RWPE2 (cell line): Measurements from ENCODE around the gene EHD4.

Experiments used
- ATAC-seq: fragments of 200-7000 bp; cut with Tn5 transposase; 3 replicates; pipeline ENCODE4 v1.9.1; 2021; ENCODE audit warnings: low read depth
- DNase-seq: peaks from one replicate; pipeline ENCODE4 v3.0.0-alpha.2; 2020; ENCODE audit warnings: low spot score
- H3K27ac ChIP-seq: fragments of 450-650 bp; 2 replicates; pipeline ENCODE4 v1.5.1; 2017; ENCODE audit warnings: mild to moderate bottlenecking; ENCODE audit not compliant: poor library complexity, severe bottlenecking
- H3K27me3 ChIP-seq: fragments of 250-450 bp; sonication (Bioruptor Pico); 2 replicates; pipeline ENCODE4 v1.5.1; 2021; ENCODE audit warnings: mild to moderate bottlenecking, moderate library complexity; ENCODE audit not compliant: insufficient read depth, poor library complexity, severe bottlenecking
- H3K36me3 ChIP-seq: fragments of 250-450 bp; sonication (Bioruptor Pico); 2 replicates; pipeline ENCODE4 v1.5.1; 2020; ENCODE audit warnings: low read depth, mild to moderate bottlenecking, moderate library complexity
- H3K4me1 ChIP-seq: fragments of 250-450 bp; sonication (Bioruptor Pico); 2 replicates; pipeline ENCODE4 v1.5.1; 2021; ENCODE audit warnings: mild to moderate bottlenecking, moderate library complexity; ENCODE audit not compliant: insufficient read depth, poor library complexity, severe bottlenecking
- H3K4me3 ChIP-seq: fragments of 250-450 bp; sonication (Bioruptor Pico); 2 replicates; pipeline ENCODE4 v1.5.1; 2021; ENCODE audit warnings: mild to moderate bottlenecking, moderate library complexity; ENCODE audit not compliant: severe bottlenecking
- H3K9me3 ChIP-seq: fragments of 250-450 bp; sonication (Bioruptor Pico); 2 replicates; pipeline ENCODE4 v1.5.1; 2021; ENCODE audit warnings: mild to moderate bottlenecking, moderate library complexity; ENCODE audit not compliant: severe bottlenecking
- CTCF ChIP-seq: fragments of 450-650 bp; IDR thresholded peaks from one replicate; pipeline ENCODE4 v1.5.1; 2017; ENCODE audit warnings: mild to moderate bottlenecking, moderate library complexity; ENCODE audit not compliant: poor library complexity, severe bottlenecking

Gene EHD4

GRCh38 chr15:41996376-41996775, 24.0 kb upstream of the EHD4 start:
- H3K4me1 ChIP-seq = no peaks in the 10 kb centered on the region
- no peaks in the 10 kb centered on the region for H3K9me3 ChIP-seq
- TF ChIP-seq CTCF = no peak
- no peak overlapping the region for H3K4me3 ChIP-seq
- no peaks in the 10 kb centered on the region for H3K27me3 ChIP-seq
- no peaks in the 10 kb centered on the region for H3K36me3 ChIP-seq
- DNase-seq (peak; percentile 65), ATAC-seq (no peak)
- no peak overlapping the region for H3K27ac ChIP-seq

- no peak overlapping the region for H3K27ac ChIP-seq
- no peaks in the 10 kb centered on the region for H3K27me3 ChIP-seq
- no peak overlapping the region for H3K4me3 ChIP-seq
- ATAC-seq = no peak
- H3K9me3 ChIP-seq = no peaks in the 10 kb centered on the region
- no peaks in the 10 kb centered on the region for H3K36me3 ChIP-seq
- TF ChIP-seq CTCF = no peak
- no peak for DNase-seq
- no peaks in the 10 kb centered on the region for H3K4me1 ChIP-seq
These were observed 23.1 kb upstream of the EHD4 start for GRCh38 chr15:41995476-41995855.

GRCh38 chr15:41994772-41995475, 22.6 kb upstream of the EHD4 start:
- Histone ChIP-seq H3K4me3 (no peak overlapping the region), H3K36me3 (no peaks in the 10 kb centered on the region), H3K4me1 (no peaks in the 10 kb centered on the region), H3K27ac (no peak overlapping the region), H3K27me3 (no peaks in the 10 kb centered on the region), H3K9me3 (no peaks in the 10 kb centered on the region)
- no peak for ATAC-seq
- peak; percentile 64 for DNase-seq
- TF ChIP-seq CTCF = no peak

- no peak for ATAC-seq
- no peaks in the 10 kb centered on the region for H3K27me3 ChIP-seq
- TF ChIP-seq CTCF = no peak
These were observed 21.9 kb upstream of the EHD4 start for GRCh38 chr15:41994171-41994650.

GRCh38 chr15:41993472-41994170, 21.3 kb upstream of the EHD4 start:
- H3K27me3 ChIP-seq = no peaks in the 10 kb centered on the region

More at GRCh38 chr15:41994171-41994650, 21.9 kb upstream of the EHD4 start:
- Histone ChIP-seq H3K27ac (no peak overlapping the region), H3K4me3 (no peak overlapping the region), H3K36me3 (no peaks in the 10 kb centered on the region), H3K4me1 (no peaks in the 10 kb centered on the region), H3K9me3 (no peaks in the 10 kb centered on the region)
- DNase-seq = peak; percentile 56

More at GRCh38 chr15:41993472-41994170, 21.3 kb upstream of the EHD4 start:
- no peak for ATAC-seq
- peak; percentile 62 for DNase-seq
- Histone ChIP-seq H3K36me3 (no peaks in the 10 kb centered on the region), H3K9me3 (no peaks in the 10 kb centered on the region), H3K27ac (no peak overlapping the region), H3K4me3 (no peak overlapping the region), H3K4me1 (no peaks in the 10 kb centered on the region)
- no peak for TF ChIP-seq CTCF
